Measurements from ENCODE around the gene DPH1.

The DPH1 gene

GRCh38 chr17:2064520-2064971, 34.6 kb downstream of the DPH1 start:
- Histone ChIP-seq H3K27ac (peak overlapping the region; percentile 58 to 59), H3K27me3 (no peaks in the 10 kb centered on the region), H3K4me3 (no peak overlapping the region), H3K4me1 (peaks cover 0 to 59% (median 25%) of the 10 kb centered on the region in 4 donors), H3K36me3 (peaks cover 18 to 92% (median 42%) of the 10 kb centered on the region in 3 donors), H3K9me3 (no peaks in the 10 kb centered on the region)
- intact Hi-C loops (cut with DNase I; ENCODE audit: low total_unique reads) = no loop called here
- no peak for TF ChIP-seq CTCF (IDR thresholded peaks at IDR 0.05)
- no peak for DNase-seq

GRCh38 chr17:2064980-2065785, 35.2 kb downstream of the DPH1 start:
- H3K27ac ChIP-seq = peak overlapping the region; percentile 58 to 59
- DNase-seq = peak in 1 of 2 donors; percentile 56
- H3K36me3 ChIP-seq = peaks cover 18 to 89% (median 38%) of the 10 kb centered on the region in 3 donors
- no peaks in the 10 kb centered on the region for H3K27me3 ChIP-seq
- H3K9me3 ChIP-seq = no peaks in the 10 kb centered on the region
- H3K4me1 ChIP-seq = peaks cover 0 to 58% (median 25%) of the 10 kb centered on the region in 4 donors
- TF ChIP-seq CTCF (IDR thresholded peaks at IDR 0.05) = no peak
- intact Hi-C loops (cut with DNase I; ENCODE audit: low total_unique reads) = no loop called here
- no peak overlapping the region for H3K4me3 ChIP-seq

- peaks cover 18 to 89% (median 38%) of the 10 kb centered on the region in 3 donors for H3K36me3 ChIP-seq
Measured at GRCh38 chr17:2065949-2066400, 36.0 kb downstream of the DPH1 start.

GRCh38 chr17:2067048-2067561, 37.2 kb downstream of the DPH1 start:
- DNase-seq = no peak
- no peak overlapping the region for H3K4me3 ChIP-seq
- H3K36me3 ChIP-seq = peaks cover 18 to 89% (median 35%) of the 10 kb centered on the region in 3 donors
- no peaks in the 10 kb centered on the region for H3K9me3 ChIP-seq
- intact Hi-C loops (cut with DNase I; ENCODE audit: low total_unique reads) = no loop called here
- TF ChIP-seq CTCF (IDR thresholded peaks at IDR 0.05) = no peak
- H3K27me3 ChIP-seq = no peaks in the 10 kb centered on the region
- peaks cover 0 to 58% (median 25%) of the 10 kb centered on the region in 4 donors for H3K4me1 ChIP-seq
- peak overlapping the region; percentile 56 to 59 for H3K27ac ChIP-seq

More at GRCh38 chr17:2065949-2066400, 36.0 kb downstream of the DPH1 start:
- intact Hi-C loops (cut with DNase I; ENCODE audit: low total_unique reads) = no loop called here
- DNase-seq = no peak
- peaks cover 0 to 58% (median 25%) of the 10 kb centered on the region in 4 donors for H3K4me1 ChIP-seq
- no peak overlapping the region for H3K4me3 ChIP-seq
- no peaks in the 10 kb centered on the region for H3K9me3 ChIP-seq
- H3K27me3 ChIP-seq = no peaks in the 10 kb centered on the region
- TF ChIP-seq CTCF (IDR thresholded peaks at IDR 0.05) = no peak
- H3K27ac ChIP-seq = peak overlapping the region; percentile 58 to 59

- no peak for DNase-seq
- Histone ChIP-seq H3K4me1 (peaks cover 0 to 55% (median 24%) of the 10 kb centered on the region in 4 donors), H3K27me3 (no peaks in the 10 kb centered on the region), H3K27ac (peak overlapping the region; percentile 56 to 59), H3K9me3 (no peaks in the 10 kb centered on the region), H3K4me3 (no peak overlapping the region), H3K36me3 (peaks cover 15 to 89% (median 33%) of the 10 kb centered on the region in 3 donors)
- intact Hi-C loops (cut with DNase I; ENCODE audit: low total_unique reads) = no loop called here
- TF ChIP-seq CTCF (IDR thresholded peaks at IDR 0.05) = no peak
Measured at GRCh38 chr17:2067608-2068024, 37.7 kb downstream of the DPH1 start.

Data from tibial artery (tissue), 4 donors.